Smooth muscle cell (in vitro differentiated cells): ENCODE results near the gene DLK1. TPM values are rescaled to one million over a fixed set of nuclear protein-coding genes. Genes with fewer than 3 reads are reported as not detected.

Experiments used
- DNase-seq: peaks from one replicate; lab custom pipeline; 2025; ENCODE audit not compliant: unreplicated experiment; lab: John Stamatoyannopoulos, UW
- H2AFZ ChIP-seq: fragments of 200-600 bp; sonication (generic); 2 replicates; pipeline ENCODE4 v1.6.0; 2016; ENCODE audit warnings: antibody characterized with exemption, low read depth, mild to moderate bottlenecking
- H3F3A ChIP-seq: fragments of 200-600 bp; sonication (generic); 2 replicates; pipeline ENCODE4 v1.6.0; 2017; ENCODE audit warnings: antibody characterized with exemption, low read depth
- H3K27ac ChIP-seq: fragments of 200-600 bp; sonication (generic); 2 replicates; pipeline ENCODE4 v1.5.1; 2016; ENCODE audit warnings: low read depth, mild to moderate bottlenecking
- H3K27me3 ChIP-seq: fragments of 200-600 bp; sonication (generic); 2 replicates; pipeline ENCODE4 v1.6.1; 2016; ENCODE audit warnings: low read depth, mild to moderate bottlenecking
- H3K36me3 ChIP-seq: fragments of 200-600 bp; sonication (generic); 2 replicates; pipeline ENCODE4 v1.5.1; 2016; ENCODE audit warnings: low read depth
- H3K4me1 ChIP-seq: fragments of 200-600 bp; sonication (generic); 2 replicates; pipeline ENCODE4 v1.5.1; 2016; ENCODE audit warnings: low read depth
- H3K4me2 ChIP-seq: fragments of 200-600 bp; sonication (generic); 2 replicates; pipeline ENCODE4 v1.6.0; 2016; ENCODE audit warnings: mild to moderate bottlenecking
- H3K4me3 ChIP-seq: fragments of 200-600 bp; sonication (generic); 2 replicates; pipeline ENCODE4 v1.5.1; 2016; ENCODE audit warnings: mild to moderate bottlenecking
- H3K79me2 ChIP-seq: fragments of 200-600 bp; sonication (generic); 2 replicates; pipeline ENCODE4 v1.6.0; 2016; ENCODE audit warnings: low read depth, mild to moderate bottlenecking
- H3K9ac ChIP-seq: fragments of 200-600 bp; sonication (generic); 2 replicates; pipeline ENCODE4 v1.6.0; 2016; ENCODE audit warnings: low read depth
- H3K9me3 ChIP-seq: fragments of 200-600 bp; sonication (generic); replicated peaks from 2 replicates; pipeline ENCODE4 v1.5.1; 2016; ENCODE audit warnings: low read depth
- H4K20me1 ChIP-seq: fragments of 200-600 bp; sonication (generic); 2 replicates; pipeline ENCODE4 v1.6.0; 2016; ENCODE audit warnings: low read depth
- WGBS: methylation state at CpG from one replicate; pipeline ENCODE4 v1.1.7; 2016; ENCODE audit warnings: low lambda C conversion rate; 5-methylcytosine and 5-hydroxymethylcytosine counted together
- polyA plus RNA-seq: library from polyadenylated mRNA; unstranded; fragments of >200 nt; fragmentation: Nextera tagmentation; extraction: Ambion mirVana; gene quantifications from 2 replicates; pipeline ENCODE4 v1.2.1, GENCODE V29; 2016
- total RNA-seq: library from RNA; depleted of rRNA; stranded (reverse); fragments of >200 nt; gene quantifications from 2 replicates; pipeline ENCODE4 v1.2.3, GENCODE V29; 2014
- TF ChIP-seq, protein P1 (sequence below): fragments of 200-600 bp; sonication (generic); IDR thresholded peaks from 2 replicates; pipeline ENCODE4 v1.5.1; 2017; ENCODE audit warnings: borderline replicate concordance, mild to moderate bottlenecking, antibody characterized with exemption; ENCODE audit not compliant: insufficient read depth, poor library complexity, severe bottlenecking

Gene DLK1
- total and polyA plus RNA-seq, 2 experiments from 2014 or later = 3,515 to 15,731 TPM

DNA sequence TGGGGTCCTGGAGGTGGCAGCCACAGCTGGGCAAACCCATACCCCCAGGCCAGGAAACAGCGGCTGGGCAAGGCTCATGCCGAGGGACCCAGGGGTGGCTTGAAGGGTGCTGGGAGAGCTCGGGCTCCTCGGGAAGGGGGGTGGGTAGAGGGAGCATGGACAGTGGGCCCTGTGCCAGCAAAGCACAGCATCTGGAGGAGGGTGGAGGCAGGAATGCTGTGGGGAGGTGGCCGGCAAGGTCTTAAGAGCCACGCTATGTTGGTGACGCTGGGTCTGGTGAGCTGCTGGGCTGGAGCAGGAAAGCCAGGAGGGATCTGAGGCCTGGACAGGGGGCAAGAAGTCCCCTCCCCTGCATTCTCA lies 48.2 kb upstream of the DLK1 start:
- peak overlapping the region; percentile 90 for H3K27ac ChIP-seq
- no peaks in the 10 kb centered on the region for H3K27me3 ChIP-seq
- H3K36me3 ChIP-seq = no peaks in the 10 kb centered on the region
- TF ChIP-seq, protein P1, sequence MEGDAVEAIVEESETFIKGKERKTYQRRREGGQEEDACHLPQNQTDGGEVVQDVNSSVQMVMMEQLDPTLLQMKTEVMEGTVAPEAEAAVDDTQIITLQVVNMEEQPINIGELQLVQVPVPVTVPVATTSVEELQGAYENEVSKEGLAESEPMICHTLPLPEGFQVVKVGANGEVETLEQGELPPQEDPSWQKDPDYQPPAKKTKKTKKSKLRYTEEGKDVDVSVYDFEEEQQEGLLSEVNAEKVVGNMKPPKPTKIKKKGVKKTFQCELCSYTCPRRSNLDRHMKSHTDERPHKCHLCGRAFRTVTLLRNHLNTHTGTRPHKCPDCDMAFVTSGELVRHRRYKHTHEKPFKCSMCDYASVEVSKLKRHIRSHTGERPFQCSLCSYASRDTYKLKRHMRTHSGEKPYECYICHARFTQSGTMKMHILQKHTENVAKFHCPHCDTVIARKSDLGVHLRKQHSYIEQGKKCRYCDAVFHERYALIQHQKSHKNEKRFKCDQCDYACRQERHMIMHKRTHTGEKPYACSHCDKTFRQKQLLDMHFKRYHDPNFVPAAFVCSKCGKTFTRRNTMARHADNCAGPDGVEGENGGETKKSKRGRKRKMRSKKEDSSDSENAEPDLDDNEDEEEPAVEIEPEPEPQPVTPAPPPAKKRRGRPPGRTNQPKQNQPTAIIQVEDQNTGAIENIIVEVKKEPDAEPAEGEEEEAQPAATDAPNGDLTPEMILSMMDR = no peak
- no peak overlapping the region for H3K4me3 ChIP-seq
- WGBS = 10% methylated on average over 7 of the region's 7 CpGs
- peaks cover 23% of the 10 kb centered on the region for H3F3A ChIP-seq
- no peaks in the 10 kb centered on the region for H3K79me2 ChIP-seq
- DNase-seq = peak; percentile 95
- H3K4me1 ChIP-seq = peaks cover 44% of the 10 kb centered on the region
- H2AFZ ChIP-seq = no peak overlapping the region
- peak overlapping the region; percentile 77 for H3K4me2 ChIP-seq
- no peaks in the 10 kb centered on the region for H3K9me3 ChIP-seq
- no peaks in the 10 kb centered on the region for H4K20me1 ChIP-seq
- peak overlapping the region; percentile 73 for H3K9ac ChIP-seq

- H3K27ac ChIP-seq = peak overlapping the region; percentile 90
- H4K20me1 ChIP-seq = no peaks in the 10 kb centered on the region
- H3K9ac ChIP-seq = peak overlapping the region; percentile 73
- H3K4me2 ChIP-seq = no peak overlapping the region
- H3K4me3 ChIP-seq = no peak overlapping the region
- no peaks in the 10 kb centered on the region for H3K79me2 ChIP-seq
- DNase-seq = no peak
- no peaks in the 10 kb centered on the region for H3K9me3 ChIP-seq
- H3K4me1 ChIP-seq = peaks cover 41% of the 10 kb centered on the region
- TF ChIP-seq, protein P1 = no peak
- H3F3A ChIP-seq = peaks cover 30% of the 10 kb centered on the region
- H3K27me3 ChIP-seq = no peaks in the 10 kb centered on the region
- 96% methylated on average over 6 of the region's 6 CpGs for WGBS
- no peaks in the 10 kb centered on the region for H3K36me3 ChIP-seq
- no peak overlapping the region for H2AFZ ChIP-seq
Observed at GRCh38 chr14:100679153-100679552, 47.5 kb upstream of the DLK1 start.

DNA sequence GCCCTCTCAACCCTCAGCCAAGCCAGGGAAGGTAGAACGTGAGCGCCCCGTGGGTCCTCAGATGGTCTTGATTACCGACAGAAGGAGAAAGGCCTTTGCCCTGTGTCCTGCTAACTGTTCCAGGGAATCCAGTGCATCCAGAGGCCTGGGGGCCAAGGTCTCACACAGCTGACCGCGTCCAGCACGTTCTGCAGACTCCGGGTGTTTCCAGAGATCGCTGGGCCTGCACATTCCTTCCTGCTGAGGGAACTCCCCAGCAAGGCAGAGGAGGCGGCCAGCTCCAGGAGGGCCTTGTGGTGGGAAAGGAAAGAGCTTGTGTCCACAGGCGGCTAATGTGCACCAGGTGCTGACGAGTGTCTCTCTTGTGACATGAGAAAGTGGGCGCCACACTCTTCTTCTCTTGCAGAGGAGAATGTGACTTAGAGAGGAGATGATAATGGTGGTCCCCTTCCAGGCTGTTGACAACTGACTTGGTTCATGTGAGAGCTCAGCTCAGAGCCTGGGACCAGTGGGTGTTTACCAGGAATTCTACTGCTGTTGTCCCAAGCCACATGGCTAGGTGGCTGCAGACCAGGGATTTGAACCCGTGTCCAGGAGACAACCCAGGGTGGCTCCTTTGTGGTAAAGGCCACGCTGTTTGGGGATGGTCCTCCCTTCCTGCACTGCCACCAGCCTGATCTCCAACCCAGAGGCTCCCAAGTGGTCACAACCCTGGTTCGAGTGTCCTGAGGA lies 46.8 kb upstream of the DLK1 start:
- TF ChIP-seq, protein P1 = peak; percentile 26
- no peaks in the 10 kb centered on the region for H3K79me2 ChIP-seq
- no peaks in the 10 kb centered on the region for H3K9me3 ChIP-seq
- no peaks in the 10 kb centered on the region for H3K36me3 ChIP-seq
- peak overlapping the region; percentile 90 for H3K27ac ChIP-seq
- H3K4me2 ChIP-seq = peak overlapping the region; percentile 68
- WGBS = 23% methylated on average over 16 of the region's 16 CpGs
- H3K4me3 ChIP-seq = no peak overlapping the region
- H3F3A ChIP-seq = peaks cover 31% of the 10 kb centered on the region
- peaks cover 34% of the 10 kb centered on the region for H3K4me1 ChIP-seq
- H3K27me3 ChIP-seq = no peaks in the 10 kb centered on the region
- no peaks in the 10 kb centered on the region for H4K20me1 ChIP-seq
- H3K9ac ChIP-seq = peak overlapping the region; percentile 73
- H2AFZ ChIP-seq = no peak overlapping the region
- peak; percentile 56 for DNase-seq

DNA sequence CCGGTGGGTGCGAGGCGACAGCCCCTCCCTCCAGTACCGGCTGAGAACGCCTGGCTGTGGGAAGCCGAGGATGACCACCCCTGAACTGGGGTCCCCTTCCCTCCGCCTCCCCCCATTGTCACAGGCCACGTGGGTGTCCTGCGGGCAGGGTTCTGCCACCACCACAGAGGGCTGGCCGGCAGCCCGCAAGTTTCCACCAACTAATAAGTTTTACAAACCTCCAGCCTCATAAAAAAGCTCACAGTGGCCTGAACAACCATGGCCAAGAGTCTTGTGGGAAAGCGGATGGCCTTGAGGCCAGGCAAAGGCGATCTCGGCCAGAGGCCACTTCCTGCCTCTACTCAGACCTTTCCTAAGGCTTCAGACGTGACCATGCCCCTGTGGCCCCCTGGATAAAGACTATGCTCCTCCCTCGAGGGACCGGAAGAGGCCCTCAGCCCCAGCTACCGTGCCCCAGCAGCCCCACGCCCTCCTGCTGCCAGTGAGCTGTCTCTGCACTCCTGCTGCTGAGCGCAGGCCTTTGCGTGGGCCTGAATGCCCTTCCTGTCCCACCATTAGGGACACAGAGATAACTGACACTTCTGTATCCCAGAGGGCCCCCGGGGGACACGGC lies 46.1 kb upstream of the DLK1 start:
- H3K79me2 ChIP-seq = no peaks in the 10 kb centered on the region
- H3K4me2 ChIP-seq = peak overlapping the region; percentile 68
- TF ChIP-seq, protein P1 = no peak
- no peaks in the 10 kb centered on the region for H3K27me3 ChIP-seq
- peaks cover 31% of the 10 kb centered on the region for H3F3A ChIP-seq
- H3K4me1 ChIP-seq = peaks cover 30% of the 10 kb centered on the region
- H2AFZ ChIP-seq = no peak overlapping the region
- H4K20me1 ChIP-seq = no peaks in the 10 kb centered on the region
- H3K27ac ChIP-seq = peak overlapping the region; percentile 90
- DNase-seq = peak; percentile 62
- H3K4me3 ChIP-seq = no peak overlapping the region
- peak overlapping the region; percentile 9 for H3K9ac ChIP-seq
- H3K9me3 ChIP-seq = no peaks in the 10 kb centered on the region
- 25% methylated on average over 23 of the region's 23 CpGs for WGBS
- H3K36me3 ChIP-seq = no peaks in the 10 kb centered on the region
